Epidermal melanocyte (primary cell): ENCODE results near the gene COL1A2.

Source experiments
- DNase-seq: peaks from one replicate; pipeline ENCODE4 v3.0.0; 2011; ENCODE audit warnings: low spot score; ENCODE audit not compliant: insufficient read length

Gene COL1A2

DNA sequence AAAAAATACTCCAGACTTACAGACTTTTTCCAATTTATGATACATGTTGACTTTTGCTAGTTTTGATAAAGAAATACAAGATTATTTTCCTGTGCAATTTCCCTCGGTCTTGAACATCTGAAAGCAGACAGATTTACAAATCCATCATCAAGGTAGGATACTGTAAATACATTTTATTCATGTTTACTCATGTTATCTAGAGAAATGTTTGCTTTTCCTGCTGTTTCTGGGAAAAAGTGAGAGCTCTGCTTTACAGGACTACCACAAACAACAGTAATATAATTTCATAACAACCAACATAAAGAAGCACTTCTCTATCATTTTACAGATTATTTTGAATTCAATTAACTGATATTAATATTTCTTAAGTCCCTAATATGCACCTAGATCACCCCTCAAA lies 83.2 kb downstream of the COL1A2 start:
- DNase-seq = no peak

- no peak for DNase-seq
These were observed 84.0 kb downstream of the COL1A2 start for GRCh38 chr7:94478648-94479214.
